Measurements from ENCODE around the gene PLA2G12B. TPM values are rescaled to one million over a fixed set of nuclear protein-coding genes. Genes with fewer than 3 reads are reported as not detected.

Gene PLA2G12B
- total RNA-seq, 4 donors from 2014 or later, result not detected

GRCh38 chr10:72895236-72895850 lies 59.3 kb downstream of the PLA2G12B start:
- no peaks in the 10 kb centered on the region for H3K4me1 ChIP-seq
- no peaks in the 10 kb centered on the region for H3K9me3 ChIP-seq
- H3K27me3 ChIP-seq, result no peaks in the 10 kb centered on the region
- no peak for DNase-seq (ENCODE audit: low spot score in 2 of 2)
- TF ChIP-seq POLR2A (IDR thresholded peaks at IDR 0.05), result no peak
- WGBS, 2 donors, result 74 to 76% methylated on average over 11 of the region's 11 CpGs
- no peak overlapping the region for H3K4me3 ChIP-seq
- no peaks in the 10 kb centered on the region for H3K36me3 ChIP-seq
- H3K27ac ChIP-seq, result no peak overlapping the region

- peaks cover 0 to 4% (median 0%) of the 10 kb centered on the region in 3 donors for H3K36me3 ChIP-seq
- H3K9me3 ChIP-seq, result no peaks in the 10 kb centered on the region
- H3K27ac ChIP-seq, result no peak within 1 kb of the TSS
- no peak within 1 kb of the TSS for H3K4me3 ChIP-seq
- no peaks in the 10 kb centered on the region for H3K4me1 ChIP-seq
- H3K27me3 ChIP-seq, result no peaks in the 10 kb centered on the region
- no peak for TF ChIP-seq EP300 (IDR thresholded peaks at IDR 0.05)
- TF ChIP-seq CTCF (IDR thresholded peaks at IDR 0.05), result no peak
- no peak for TF ChIP-seq POLR2A (IDR thresholded peaks at IDR 0.05)
- 63 to 67% methylated on average over 4 of the region's 4 CpGs for WGBS, 2 donors
- DNase-seq (ENCODE audit: low spot score in 2 of 2), result no peak
These were observed 61.3 kb downstream of the PLA2G12B start, which contains the start of gene OIT3 for GRCh38 chr10:72893136-72893798. OIT3 (plus strand) TSS chr10:72893739; CDS start chr10:72893799, 60 bp downstream.

- DNase-seq (ENCODE audit: low spot score in 2 of 2), result no peak
- Histone ChIP-seq H3K4me3 (no peak overlapping the region), H3K9me3 (no peaks in the 10 kb centered on the region), H3K4me1 (no peaks in the 10 kb centered on the region), H3K27ac (no peak overlapping the region), H3K27me3 (no peaks in the 10 kb centered on the region), H3K36me3 (peaks cover 0 to 25% (median 0%) of the 10 kb centered on the region in 3 donors)
- TF ChIP-seq POLR2A (IDR thresholded peaks at IDR 0.05) (no peak), EP300 (IDR thresholded peaks at IDR 0.05) (no peak), CTCF (IDR thresholded peaks at IDR 0.05) (no peak)
- 86 to 90% methylated on average over 2 of the region's 2 CpGs for WGBS, 2 donors
These were observed 64.5 kb downstream of the PLA2G12B start for GRCh38 chr10:72890086-72890485.

- Histone ChIP-seq H3K36me3 (peaks cover 0 to 31% (median 0%) of the 10 kb centered on the region in 3 donors), H3K4me3 (no peak overlapping the region), H3K4me1 (no peaks in the 10 kb centered on the region), H3K27me3 (no peaks in the 10 kb centered on the region), H3K27ac (no peak overlapping the region), H3K9me3 (no peaks in the 10 kb centered on the region)
- no peak for DNase-seq (ENCODE audit: low spot score in 2 of 2)
- no peak for TF ChIP-seq EP300 (IDR thresholded peaks at IDR 0.05)
- TF ChIP-seq POLR2A (IDR thresholded peaks at IDR 0.05), result no peak
- TF ChIP-seq CTCF (IDR thresholded peaks at IDR 0.05), result no peak
- 51 to 53% methylated on average over 6 of the region's 6 CpGs for WGBS, 2 donors
These were observed 65.2 kb downstream of the PLA2G12B start for GRCh38 chr10:72889391-72889831.

- H3K27ac ChIP-seq, result no peak overlapping the region
- H3K27me3 ChIP-seq, result no peaks in the 10 kb centered on the region
- H3K4me1 ChIP-seq, result no peaks in the 10 kb centered on the region
- H3K9me3 ChIP-seq, result no peaks in the 10 kb centered on the region
- TF ChIP-seq CTCF (IDR thresholded peaks at IDR 0.05) (no peak), POLR2A (IDR thresholded peaks at IDR 0.05) (no peak), EP300 (IDR thresholded peaks at IDR 0.05) (no peak)
- H3K36me3 ChIP-seq, result peaks cover 0 to 31% (median 0%) of the 10 kb centered on the region in 3 donors
- WGBS, 2 donors, result 93 to 99% methylated on average over 7 of the region's 7 CpGs
- no peak for DNase-seq (ENCODE audit: low spot score in 2 of 2)
- H3K4me3 ChIP-seq, result no peak overlapping the region
These were observed 66.4 kb downstream of the PLA2G12B start for GRCh38 chr10:72888151-72888638.
